Measurements from ENCODE around the gene RAB33B. TPM values are rescaled to one million over a fixed set of nuclear protein-coding genes. Genes with fewer than 3 reads are reported as not detected.
"Not testable (repeated sequence)": the region's sequence is repeated elsewhere in the genome, so short reads cannot be mapped to it uniquely, and the experiment has no call there.

RAB33B gene
- total RNA-seq, 2 donors from 2014 or later = 4.0 to 10.1 TPM

GRCh38 chr4:139457318-139457717 is 3.4 kb downstream of the RAB33B start:
- peak overlapping the region in 3 of 4 donors; percentile 48 to 95 (median 49) for H3K27ac ChIP-seq
- no peaks in the 10 kb centered on the region for H3K36me3 ChIP-seq (replicated peaks in 1 of 2; ENCODE audit: insufficient read depth in 1 of 2, low read depth in 2 of 2)
- DNase-seq (peak in 1 of 4 donors; percentile 45), ATAC-seq (no peak)
- intact Hi-C loops (cut with DNase I) = no loop called here
- no peak overlapping the region for H3K4me3 ChIP-seq
- H3K9me3 ChIP-seq = no peaks in the 10 kb centered on the region
- peaks cover 53% of the 10 kb centered on the region for H3K4me1 ChIP-seq
- H3K27me3 ChIP-seq = no peaks in the 10 kb centered on the region
- TF ChIP-seq CTCF (IDR thresholded peaks at IDR 0.05) (peak in 1 of 7 experiments; percentile 25), POLR2A (IDR thresholded peaks at IDR 0.05) (no peak)
- WGBS, 2 donors = 17 to 26% methylated on average over 4 of the region's 4 CpGs

- H3K27me3 ChIP-seq = no peaks in the 10 kb centered on the region
- no peak for DNase-seq
- no peaks in the 10 kb centered on the region for H3K36me3 ChIP-seq (replicated peaks in 1 of 2; ENCODE audit: insufficient read depth in 1 of 2, low read depth in 2 of 2)
- 28 to 54% methylated on average over 1 of the region's 1 CpG for WGBS, 2 donors
- H3K4me1 ChIP-seq = peaks cover 48% of the 10 kb centered on the region
- H3K27ac ChIP-seq = peak overlapping the region in 1 of 4 donors; percentile 95
- H3K4me3 ChIP-seq = no peak overlapping the region
- no peak for ATAC-seq
- intact Hi-C loops (cut with DNase I) = no loop called here
- no peaks in the 10 kb centered on the region for H3K9me3 ChIP-seq
- TF ChIP-seq POLR2A (IDR thresholded peaks at IDR 0.05) (no peak), CTCF (IDR thresholded peaks at IDR 0.05) (no peak)
Observed at GRCh38 chr4:139458543-139458942, 4.6 kb downstream of the RAB33B start.

DNA sequence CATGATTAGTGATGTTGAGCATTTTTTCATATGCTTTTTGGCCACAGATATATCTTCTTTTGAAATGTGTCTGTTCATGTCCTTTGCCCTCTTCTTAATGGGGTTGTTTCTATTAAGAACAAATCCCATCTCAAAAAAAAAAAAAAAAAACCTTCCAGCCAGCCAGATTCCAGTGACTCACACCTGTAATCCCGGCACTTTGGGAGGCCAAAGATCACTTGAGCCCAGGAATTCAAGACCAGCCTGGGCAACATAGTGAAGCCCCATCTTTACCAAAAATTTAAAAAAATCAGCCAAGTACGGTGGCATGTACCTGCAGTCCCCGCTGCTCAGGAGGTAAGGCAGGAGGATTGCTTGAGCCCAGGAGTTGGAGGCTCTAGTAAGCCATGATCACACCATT is 5.1 kb downstream of the RAB33B start:
- H3K27me3 ChIP-seq = no peaks in the 10 kb centered on the region
- 61 to 71% methylated on average over 3 of the region's 3 CpGs for WGBS, 2 donors
- no peak overlapping the region for H3K27ac ChIP-seq
- TF ChIP-seq CTCF (IDR thresholded peaks at IDR 0.05) (no peak), POLR2A (IDR thresholded peaks at IDR 0.05) (no peak)
- ATAC-seq (no peak), DNase-seq (peak in 2 of 4 donors; percentile 25 to 27)
- intact Hi-C loops (cut with DNase I) = no loop called here
- no peaks in the 10 kb centered on the region for H3K9me3 ChIP-seq
- no peak overlapping the region for H3K4me3 ChIP-seq
- peaks cover 48% of the 10 kb centered on the region for H3K4me1 ChIP-seq
- H3K36me3 ChIP-seq (replicated peaks in 1 of 2; ENCODE audit: insufficient read depth in 1 of 2, low read depth in 2 of 2) = no peaks in the 10 kb centered on the region

DNA sequence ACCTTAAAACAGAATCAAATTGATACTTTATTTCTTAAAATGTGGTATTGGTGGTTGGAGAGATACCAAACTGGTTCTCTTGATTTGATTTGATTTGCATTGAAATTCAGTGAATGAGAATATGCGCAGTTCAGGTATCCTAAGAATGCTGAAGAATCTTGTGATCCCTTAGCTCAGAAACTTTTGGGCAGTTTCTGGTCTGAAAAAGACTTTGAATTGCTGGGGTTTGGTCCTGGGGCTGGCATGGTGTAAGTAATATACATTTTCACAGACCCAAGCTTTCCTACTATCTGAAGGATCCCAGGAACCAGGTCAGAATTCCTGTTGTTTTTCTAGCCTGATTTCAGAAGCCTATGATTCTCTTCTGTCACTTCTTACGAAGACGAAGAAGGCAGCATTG is 6.6 kb downstream of the RAB33B start:
- DNase-seq (no peak), ATAC-seq (no peak)
- Histone ChIP-seq H3K4me3 (no peak overlapping the region), H3K4me1 (peaks cover 47% of the 10 kb centered on the region), H3K27me3 (no peaks in the 10 kb centered on the region), H3K9me3 (no peaks in the 10 kb centered on the region), H3K27ac (no peak overlapping the region), H3K36me3 (replicated peaks in 1 of 2; ENCODE audit: insufficient read depth in 1 of 2, low read depth in 2 of 2) (no peaks in the 10 kb centered on the region)
- intact Hi-C loops (cut with DNase I) = no loop called here
- WGBS, 2 donors = 81 to 87% methylated on average over 3 of the region's 3 CpGs
- TF ChIP-seq POLR2A (IDR thresholded peaks at IDR 0.05) (no peak), CTCF (IDR thresholded peaks at IDR 0.05) (no peak)

DNA sequence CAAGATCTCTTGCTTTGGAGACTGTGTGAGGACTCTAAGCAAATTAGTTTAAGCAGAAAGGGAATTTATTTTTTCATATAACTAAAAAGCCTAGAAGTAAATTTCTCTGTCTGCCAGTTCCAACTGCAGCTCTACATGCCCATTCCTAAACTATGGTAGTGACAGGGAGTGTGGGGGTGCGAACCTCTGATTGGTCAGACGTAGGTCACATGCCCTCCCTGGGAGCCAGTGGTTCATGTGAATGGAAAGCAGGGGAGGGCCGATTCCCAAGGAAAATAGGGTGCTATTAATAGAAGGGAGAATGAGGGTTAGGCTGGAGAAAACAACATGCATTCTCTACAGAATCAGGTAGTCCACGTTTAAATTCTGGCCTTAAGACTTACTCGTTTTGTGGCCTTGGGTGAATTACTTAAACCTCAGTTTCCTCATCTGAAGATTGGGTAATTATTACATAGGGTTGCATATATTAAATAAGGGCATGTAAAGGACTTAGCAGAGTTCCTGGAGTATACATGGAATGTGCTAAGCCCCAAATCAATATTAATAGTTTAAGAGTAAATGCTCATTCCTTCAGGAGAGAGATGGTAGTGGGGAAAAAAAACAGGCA is 7.2 kb downstream of the RAB33B start:
- DNase-seq (no peak), ATAC-seq (no peak)
- H3K27me3 ChIP-seq = no peaks in the 10 kb centered on the region
- peaks cover 41% of the 10 kb centered on the region for H3K4me1 ChIP-seq
- no peak overlapping the region for H3K27ac ChIP-seq
- no peaks in the 10 kb centered on the region for H3K36me3 ChIP-seq (replicated peaks in 1 of 2; ENCODE audit: insufficient read depth in 1 of 2, low read depth in 2 of 2)
- 56 to 62% methylated on average over 5 of the region's 5 CpGs for WGBS, 2 donors
- no peaks in the 10 kb centered on the region for H3K9me3 ChIP-seq
- intact Hi-C loops (cut with DNase I) = no loop called here
- H3K4me3 ChIP-seq = no peak overlapping the region
- TF ChIP-seq CTCF (IDR thresholded peaks at IDR 0.05) (no peak), POLR2A (IDR thresholded peaks at IDR 0.05) (no peak)

DNA sequence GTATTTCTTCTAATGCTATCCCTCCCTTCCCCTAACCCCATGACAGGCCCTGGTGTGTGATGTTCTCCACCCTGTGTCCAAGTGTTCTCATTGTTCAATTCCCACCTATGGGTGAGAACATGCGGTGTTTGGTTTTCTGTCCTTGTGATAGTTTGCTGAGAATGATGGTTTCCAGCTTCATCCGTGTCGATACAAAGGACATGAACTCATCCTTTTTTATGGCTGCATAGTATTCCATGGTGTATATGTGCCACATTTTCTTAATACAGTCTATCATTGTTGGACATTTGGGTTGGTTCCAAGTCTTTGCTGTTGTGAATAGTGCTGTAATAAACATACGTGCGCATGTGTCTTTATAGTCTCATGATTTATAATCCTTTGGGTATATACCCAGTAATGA is 10.6 kb downstream of the RAB33B start:
- WGBS, 2 donors = 94% methylated on average over 5 of the region's 5 CpGs
- H3K4me1 ChIP-seq = peaks cover 19% of the 10 kb centered on the region
- DNase-seq; H3K36me3 ChIP-seq (replicated peaks in 1 of 2; ENCODE audit: insufficient read depth in 1 of 2, low read depth in 2 of 2); intact Hi-C loops (cut with DNase I); H3K9me3 ChIP-seq; ATAC-seq; H3K4me3 ChIP-seq; H3K27ac ChIP-seq; H3K27me3 ChIP-seq: not testable (repeated sequence)
